Body of pancreas (tissue), 4 donors: ENCODE results near the gene MTREX.

Experiments used
- CTCF ChIP-seq, 7 experiments: fragments of 450-650 bp in 4 of 7; fragments of 200-600 bp in 3 of 7; sonication (generic) in 3 of 7; IDR thresholded peaks; one replicate each; pipeline ENCODE4 v1.5.1; 2016 to 2019; ENCODE audit warnings: antibody characterized with exemption in 7 of 7
- POLR2A ChIP-seq, 3 donors: fragments of 450-650 bp; IDR thresholded peaks; one replicate each; pipeline ENCODE4 v1.6.1; 2016; ENCODE audit warnings: antibody characterized with exemption in 3 of 3, mild to moderate bottlenecking in 2 of 3

GRCh38 chr5:55363856-55364255 is 56.1 kb downstream of the MTREX start:
- no peak for TF ChIP-seq CTCF (IDR thresholded peaks at IDR 0.05)
- no peak for TF ChIP-seq POLR2A (IDR thresholded peaks at IDR 0.05)
